ENCODE results near the gene CTAG1B.
A peak's percentile ranks its signal among the peaks of the same experiment; 100 is the strongest.

CTAG1B gene

DNA sequence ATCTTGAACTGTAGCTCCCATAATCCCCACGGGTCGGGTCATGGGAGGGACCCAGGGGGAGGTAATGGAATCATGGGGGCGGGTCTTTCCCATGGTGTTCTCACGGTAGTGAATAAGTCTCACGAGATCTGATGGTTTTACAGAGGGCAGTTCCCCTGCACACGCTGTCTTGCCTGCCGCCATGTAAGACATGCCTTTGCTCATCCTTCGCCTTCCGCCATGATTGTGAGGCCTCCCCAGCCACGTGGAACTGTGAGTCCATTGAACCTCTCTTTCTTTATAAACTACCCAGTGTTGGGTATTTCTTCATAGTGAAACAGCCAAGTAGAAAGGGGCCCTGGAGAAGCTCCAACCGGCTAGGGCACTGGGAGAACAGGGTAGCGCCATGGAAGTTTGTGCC, 21.9 kb downstream of the CTAG1B start:
- Histone ChIP-seq H3K36me3 (ENCODE audit: control insufficient read depth in 1 of 2, insufficient read depth in 2 of 2, low read depth in 1 of 2, low read length in 2 of 2) (no peaks in the 10 kb centered on the region), H3K4ac (ENCODE audit: low read depth in 1 of 2, low read length in 2 of 2) (no peak overlapping the region), H3K27me3 (ENCODE audit: control insufficient read depth in 1 of 2, insufficient read depth in 1 of 2, low read length in 2 of 2) (peaks cover 10 to 57% of the 10 kb centered on the region in 2 experiments), H3K18ac (ENCODE audit: low read depth in 1 of 2, low read length in 2 of 2) (no peak overlapping the region), H3K9ac (ENCODE audit: low read length) (no peak overlapping the region), H3K9me3 (ENCODE audit: control insufficient read depth, low read length) (peaks cover 2% of the 10 kb centered on the region), H3K14ac (ENCODE audit: low read length in 2 of 2) (no peak overlapping the region), H3K4me1 (ENCODE audit: control insufficient read depth, insufficient read depth, low read depth, low read length) (peaks cover 19% of the 10 kb centered on the region), H2BK12ac (ENCODE audit: low read length in 2 of 2) (no peak overlapping the region), H4K91ac (ENCODE audit: low read length) (no peak overlapping the region), H2BK5ac (ENCODE audit: low read depth, low read length, poor library complexity, severe bottlenecking) (no peak overlapping the region), H2BK15ac (ENCODE audit: low read depth, poor library complexity, severe bottlenecking) (no peak overlapping the region), H2BK120ac (ENCODE audit: low read depth, low read length) (no peak overlapping the region), H2AFZ (ENCODE audit: low read depth, low read length) (no peak overlapping the region), H2AK5ac (ENCODE audit: low read length, severe bottlenecking) (no peak overlapping the region), H3K79me1 (replicated peaks; ENCODE audit: low read length, poor library complexity, severe bottlenecking) (no peaks in the 10 kb centered on the region), H4K8ac (ENCODE audit: low read length) (no peak overlapping the region), H3K23ac (ENCODE audit: low read length in 2 of 2) (no peak overlapping the region), H3K4me3 (ENCODE audit: insufficient read depth in 1 of 2, low read depth in 1 of 2, low read length in 2 of 2) (no peak overlapping the region), H3K4me2 (ENCODE audit: low read length, poor library complexity, severe bottlenecking) (no peak overlapping the region), H3K27ac (ENCODE audit: low read length, poor library complexity, severe bottlenecking) (no peak overlapping the region)
- DNase-seq = no peak
- 99% methylated on average over 9 of the region's 12 CpGs for WGBS

GRCh38 chrX:154596290-154596929, 22.7 kb downstream of the CTAG1B start:
- Histone ChIP-seq H3K4me2 (ENCODE audit: low read length, poor library complexity, severe bottlenecking) (no peak overlapping the region), H2BK12ac (ENCODE audit: low read length in 2 of 2) (no peak overlapping the region), H3K9me3 (ENCODE audit: control insufficient read depth, low read length) (peaks cover 2% of the 10 kb centered on the region), H3K27ac (ENCODE audit: low read length, poor library complexity, severe bottlenecking) (peak overlapping the region; percentile 83), H3K79me1 (replicated peaks; ENCODE audit: low read length, poor library complexity, severe bottlenecking) (no peaks in the 10 kb centered on the region), H4K8ac (ENCODE audit: low read length) (no peak overlapping the region), H3K36me3 (ENCODE audit: control insufficient read depth in 1 of 2, insufficient read depth in 2 of 2, low read depth in 1 of 2, low read length in 2 of 2) (no peaks in the 10 kb centered on the region), H3K18ac (ENCODE audit: low read depth in 1 of 2, low read length in 2 of 2) (peak overlapping the region in 1 of 2 experiments; percentile 2), H3K4me3 (ENCODE audit: insufficient read depth in 1 of 2, low read depth in 1 of 2, low read length in 2 of 2) (no peak overlapping the region), H3K27me3 (ENCODE audit: control insufficient read depth in 1 of 2, insufficient read depth in 1 of 2, low read length in 2 of 2) (peaks cover 10 to 62% of the 10 kb centered on the region in 2 experiments), H3K4me1 (ENCODE audit: control insufficient read depth, insufficient read depth, low read depth, low read length) (peaks cover 19% of the 10 kb centered on the region), H2BK5ac (ENCODE audit: low read depth, low read length, poor library complexity, severe bottlenecking) (no peak overlapping the region), H3K4ac (ENCODE audit: low read depth in 1 of 2, low read length in 2 of 2) (no peak overlapping the region), H2BK120ac (ENCODE audit: low read depth, low read length) (no peak overlapping the region), H3K9ac (ENCODE audit: low read length) (no peak overlapping the region), H2BK15ac (ENCODE audit: low read depth, poor library complexity, severe bottlenecking) (no peak overlapping the region), H3K23ac (ENCODE audit: low read length in 2 of 2) (no peak overlapping the region), H2AK5ac (ENCODE audit: low read length, severe bottlenecking) (no peak overlapping the region), H4K91ac (ENCODE audit: low read length) (no peak overlapping the region), H3K14ac (ENCODE audit: low read length in 2 of 2) (no peak overlapping the region), H2AFZ (ENCODE audit: low read depth, low read length) (no peak overlapping the region)
- DNase-seq = peak; percentile 31
- WGBS = 0% methylated on average over 1 of the region's 3 CpGs

GRCh38 chrX:154595559-154596249, 23.4 kb downstream of the CTAG1B start:
- peaks cover 10 to 62% of the 10 kb centered on the region in 2 experiments for H3K27me3 ChIP-seq (ENCODE audit: control insufficient read depth in 1 of 2, insufficient read depth in 1 of 2, low read length in 2 of 2)
- no peaks in the 10 kb centered on the region for H3K79me1 ChIP-seq (replicated peaks; ENCODE audit: low read length, poor library complexity, severe bottlenecking)
- peak overlapping the region; percentile 71 for H3K27ac ChIP-seq (ENCODE audit: low read length, poor library complexity, severe bottlenecking)
- H3K9ac ChIP-seq (ENCODE audit: low read length) = no peak overlapping the region
- no peak overlapping the region for H2BK5ac ChIP-seq (ENCODE audit: low read depth, low read length, poor library complexity, severe bottlenecking)
- no peak overlapping the region for H2AFZ ChIP-seq (ENCODE audit: low read depth, low read length)
- H3K4me1 ChIP-seq (ENCODE audit: control insufficient read depth, insufficient read depth, low read depth, low read length) = peaks cover 14% of the 10 kb centered on the region
- peaks cover 2% of the 10 kb centered on the region for H3K9me3 ChIP-seq (ENCODE audit: control insufficient read depth, low read length)
- H3K23ac ChIP-seq (ENCODE audit: low read length in 2 of 2) = no peak overlapping the region
- DNase-seq = peak; percentile 3
- H2BK12ac ChIP-seq (ENCODE audit: low read length in 2 of 2) = no peak overlapping the region
- H3K4me3 ChIP-seq (ENCODE audit: insufficient read depth in 1 of 2, low read depth in 1 of 2, low read length in 2 of 2) = no peak overlapping the region
- no peak overlapping the region for H3K18ac ChIP-seq (ENCODE audit: low read depth in 1 of 2, low read length in 2 of 2)
- WGBS = 50% methylated on average over 1 of the region's 2 CpGs
- no peak overlapping the region for H2BK15ac ChIP-seq (ENCODE audit: low read depth, poor library complexity, severe bottlenecking)
- no peak overlapping the region for H2BK120ac ChIP-seq (ENCODE audit: low read depth, low read length)
- no peak overlapping the region for H4K91ac ChIP-seq (ENCODE audit: low read length)
- H3K36me3 ChIP-seq (ENCODE audit: control insufficient read depth in 1 of 2, insufficient read depth in 2 of 2, low read depth in 1 of 2, low read length in 2 of 2) = no peaks in the 10 kb centered on the region
- H3K4ac ChIP-seq (ENCODE audit: low read depth in 1 of 2, low read length in 2 of 2) = no peak overlapping the region
- no peak overlapping the region for H4K8ac ChIP-seq (ENCODE audit: low read length)
- H3K14ac ChIP-seq (ENCODE audit: low read length in 2 of 2) = no peak overlapping the region
- no peak overlapping the region for H3K4me2 ChIP-seq (ENCODE audit: low read length, poor library complexity, severe bottlenecking)
- H2AK5ac ChIP-seq (ENCODE audit: low read length, severe bottlenecking) = no peak overlapping the region

DNA sequence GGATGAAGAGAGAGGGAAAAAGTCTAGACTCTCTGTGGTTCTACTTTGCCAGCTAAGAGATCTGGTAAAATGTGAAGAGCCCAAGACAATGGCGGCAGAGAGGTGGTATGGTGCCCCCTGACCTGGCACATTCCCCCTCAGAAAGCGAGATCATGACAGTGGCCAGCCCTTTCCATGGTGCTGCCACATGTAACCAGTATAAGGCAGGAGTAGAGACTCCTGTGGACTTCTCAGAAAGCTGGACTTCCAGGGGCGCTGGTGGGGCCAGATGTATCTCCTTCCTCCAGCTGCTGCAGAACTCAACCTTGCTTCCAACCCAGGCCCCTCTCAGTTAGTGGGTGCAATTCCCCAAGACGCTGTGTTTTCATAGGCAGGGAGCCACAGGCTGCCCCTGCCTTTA, 24.6 kb downstream of the CTAG1B start:
- Histone ChIP-seq H3K4me3 (ENCODE audit: insufficient read depth in 1 of 2, low read depth in 1 of 2, low read length in 2 of 2) (no peak overlapping the region), H3K79me1 (replicated peaks; ENCODE audit: low read length, poor library complexity, severe bottlenecking) (no peaks in the 10 kb centered on the region), H3K4ac (ENCODE audit: low read depth in 1 of 2, low read length in 2 of 2) (no peak overlapping the region), H3K18ac (ENCODE audit: low read depth in 1 of 2, low read length in 2 of 2) (no peak overlapping the region), H2BK15ac (ENCODE audit: low read depth, poor library complexity, severe bottlenecking) (no peak overlapping the region), H3K27me3 (ENCODE audit: control insufficient read depth in 1 of 2, insufficient read depth in 1 of 2, low read length in 2 of 2) (peaks cover 10 to 60% of the 10 kb centered on the region in 2 experiments), H3K23ac (ENCODE audit: low read length in 2 of 2) (no peak overlapping the region), H2AK5ac (ENCODE audit: low read length, severe bottlenecking) (no peak overlapping the region), H3K14ac (ENCODE audit: low read length in 2 of 2) (no peak overlapping the region), H3K9me3 (ENCODE audit: control insufficient read depth, low read length) (peaks cover 2% of the 10 kb centered on the region), H3K27ac (ENCODE audit: low read length, poor library complexity, severe bottlenecking) (no peak overlapping the region), H3K9ac (ENCODE audit: low read length) (no peak overlapping the region), H3K4me2 (ENCODE audit: low read length, poor library complexity, severe bottlenecking) (no peak overlapping the region), H4K91ac (ENCODE audit: low read length) (no peak overlapping the region), H3K4me1 (ENCODE audit: control insufficient read depth, insufficient read depth, low read depth, low read length) (peaks cover 7% of the 10 kb centered on the region), H2AFZ (ENCODE audit: low read depth, low read length) (no peak overlapping the region), H2BK120ac (ENCODE audit: low read depth, low read length) (no peak overlapping the region), H4K8ac (ENCODE audit: low read length) (no peak overlapping the region), H2BK5ac (ENCODE audit: low read depth, low read length, poor library complexity, severe bottlenecking) (no peak overlapping the region), H3K36me3 (ENCODE audit: control insufficient read depth in 1 of 2, insufficient read depth in 2 of 2, low read depth in 1 of 2, low read length in 2 of 2) (no peaks in the 10 kb centered on the region), H2BK12ac (ENCODE audit: low read length in 2 of 2) (no peak overlapping the region)
- 80% methylated on average over 4 of the region's 4 CpGs for WGBS
- no peak for DNase-seq

All from mesenchymal stem cell (in vitro differentiated cells and primary cell).